AG04450 (cell line): ENCODE results near the gene UQCRFS1. TPM values are rescaled to one million over a fixed set of nuclear protein-coding genes. Genes with fewer than 3 reads are reported as not detected.

ENCODE experiments used
- CTCF ChIA-PET: fragments of 300-600, 350-600 bp; formaldehyde crosslinking; extraction: SDS; loops from one replicate; lab custom pipeline; 2022; ENCODE audit warnings: antibody characterized with exemption, inconsistent platforms; lab: Charles Lee
- POLR2A ChIA-PET: fragments of 350-600 bp; formaldehyde crosslinking; extraction: SDS; loops from one replicate; lab custom pipeline; 2021; ENCODE audit warnings: antibody characterized with exemption, inconsistent platforms; lab: Yijun Ruan, JAX
- DNase-seq: peaks from one replicate; pipeline ENCODE4 v3.0.0-alpha.2; 2011; ENCODE audit warnings: low read depth, low spot score
- H3K27ac ChIP-seq: one replicate; pipeline ENCODE4 v1.5.1; 2012; ENCODE audit warnings: low read depth, low read length, control low read depth
- H3K27me3 ChIP-seq: one replicate; pipeline ENCODE4 v1.6.0; 2012; ENCODE audit warnings: low read length; ENCODE audit not compliant: control insufficient read depth, insufficient read depth
- H3K4me3 ChIP-seq: 2 replicates; pipeline ENCODE4 v1.5.1; 2011; ENCODE audit warnings: mild to moderate bottlenecking, low read depth, low read length, control low read depth
- H3K9me3 ChIP-seq: 2 replicates; pipeline ENCODE4 v1.5.1; 2012; ENCODE audit warnings: low read length; ENCODE audit not compliant: control insufficient read depth, insufficient read depth
- polyA plus RNA-seq: library from polyadenylated mRNA; depleted of rRNA; stranded (reverse); fragments of >200 nt; gene quantifications from 2 replicates; pipeline ENCODE4 v1.2.3, GENCODE V29; 2011
- TF ChIP-seq, protein P1 (sequence below): IDR thresholded peaks from 2 replicates; pipeline ENCODE4 v1.5.1; 2011; ENCODE audit warnings: low read depth, low read length, control low read depth, inconsistent platforms

Gene UQCRFS1
- polyA plus RNA-seq, 1 experiment, result 51.4 TPM

DNA sequence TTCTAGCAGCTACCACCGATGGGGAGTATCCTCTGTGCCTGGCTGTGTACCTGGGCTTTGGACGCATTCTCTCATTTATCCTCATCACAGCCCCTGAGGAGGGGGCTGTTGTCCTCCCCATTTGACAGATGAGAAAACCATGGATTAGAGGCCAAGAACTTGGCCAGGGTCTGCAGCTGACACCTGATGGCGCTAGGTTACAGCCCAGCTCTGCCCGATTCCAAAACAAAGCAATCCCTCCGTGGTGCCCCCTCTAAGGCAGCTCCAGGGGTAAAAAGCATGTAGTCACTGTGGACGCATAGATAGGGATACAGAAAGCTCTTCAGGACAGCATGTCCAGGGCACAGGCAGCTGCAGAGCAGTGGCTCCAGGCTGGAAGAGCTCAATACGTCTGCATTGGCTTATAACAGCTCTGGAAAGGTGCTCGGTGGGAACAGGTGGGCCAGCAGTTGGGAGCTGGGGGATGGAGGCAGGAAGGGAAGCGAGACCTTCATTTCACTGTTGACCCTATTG, 35.4 kb upstream of the UQCRFS1 start:
- ChIA-PET CTCF (no interaction called here), POLR2A (no interaction called here)
- Histone ChIP-seq H3K9me3 (peaks cover 11% of the 10 kb centered on the region), H3K27me3 (no peaks in the 10 kb centered on the region), H3K4me3 (no peak overlapping the region), H3K27ac (no peak overlapping the region)
- DNase-seq, result no peak
- TF ChIP-seq, protein P1, sequence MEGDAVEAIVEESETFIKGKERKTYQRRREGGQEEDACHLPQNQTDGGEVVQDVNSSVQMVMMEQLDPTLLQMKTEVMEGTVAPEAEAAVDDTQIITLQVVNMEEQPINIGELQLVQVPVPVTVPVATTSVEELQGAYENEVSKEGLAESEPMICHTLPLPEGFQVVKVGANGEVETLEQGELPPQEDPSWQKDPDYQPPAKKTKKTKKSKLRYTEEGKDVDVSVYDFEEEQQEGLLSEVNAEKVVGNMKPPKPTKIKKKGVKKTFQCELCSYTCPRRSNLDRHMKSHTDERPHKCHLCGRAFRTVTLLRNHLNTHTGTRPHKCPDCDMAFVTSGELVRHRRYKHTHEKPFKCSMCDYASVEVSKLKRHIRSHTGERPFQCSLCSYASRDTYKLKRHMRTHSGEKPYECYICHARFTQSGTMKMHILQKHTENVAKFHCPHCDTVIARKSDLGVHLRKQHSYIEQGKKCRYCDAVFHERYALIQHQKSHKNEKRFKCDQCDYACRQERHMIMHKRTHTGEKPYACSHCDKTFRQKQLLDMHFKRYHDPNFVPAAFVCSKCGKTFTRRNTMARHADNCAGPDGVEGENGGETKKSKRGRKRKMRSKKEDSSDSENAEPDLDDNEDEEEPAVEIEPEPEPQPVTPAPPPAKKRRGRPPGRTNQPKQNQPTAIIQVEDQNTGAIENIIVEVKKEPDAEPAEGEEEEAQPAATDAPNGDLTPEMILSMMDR, result no peak

DNA sequence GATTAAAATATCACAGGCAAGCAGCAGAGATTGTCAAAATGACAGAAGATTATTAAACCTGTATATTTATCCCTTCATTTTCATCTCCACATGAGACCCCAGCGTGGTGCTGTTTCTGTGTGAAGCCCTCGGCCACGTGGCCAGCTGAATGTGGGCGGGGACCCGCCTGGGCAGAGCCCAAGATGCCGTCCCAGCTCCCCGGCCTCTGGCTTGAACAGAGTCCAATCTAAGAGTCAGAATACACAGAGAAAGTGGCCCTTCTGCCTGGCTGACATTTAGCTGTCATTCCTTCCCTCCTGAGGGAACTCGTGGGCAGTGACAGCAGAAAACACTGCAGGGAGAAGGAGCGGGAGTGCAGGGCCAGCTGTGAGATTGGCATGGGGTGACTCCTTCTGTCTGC, 34.9 kb upstream of the UQCRFS1 start:
- Histone ChIP-seq H3K27me3 (no peaks in the 10 kb centered on the region), H3K27ac (no peak overlapping the region), H3K4me3 (no peak overlapping the region), H3K9me3 (peaks cover 14% of the 10 kb centered on the region)
- TF ChIP-seq, protein P1, result no peak
- POLR2A ChIA-PET, result no interaction called here
- DNase-seq, result no peak
- CTCF ChIA-PET, result no interaction called here

DNA sequence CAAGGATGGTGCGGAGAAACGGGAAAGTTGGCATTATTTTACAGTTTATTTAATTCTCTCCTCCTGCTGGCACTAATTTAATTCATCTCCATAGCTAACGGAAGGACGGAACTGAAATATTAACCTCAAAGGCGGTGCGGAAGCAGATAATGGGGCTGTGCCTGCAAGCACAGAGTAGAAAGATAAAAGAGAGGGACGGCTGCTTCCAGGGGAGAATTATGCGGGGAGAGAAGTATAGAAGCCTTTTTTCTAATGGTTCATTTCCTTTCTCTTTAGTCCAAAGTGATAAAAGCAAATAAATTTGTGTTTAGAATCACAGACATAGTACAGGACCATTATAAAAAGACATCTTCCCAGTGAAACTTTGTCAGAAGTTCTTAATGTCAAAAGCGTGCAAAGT, 34.5 kb upstream of the UQCRFS1 start:
- CTCF ChIA-PET, result no interaction called here
- TF ChIP-seq, protein P1, result no peak
- no peak for DNase-seq
- H3K27ac ChIP-seq, result no peak overlapping the region
- no peak overlapping the region for H3K4me3 ChIP-seq
- POLR2A ChIA-PET, result no interaction called here
- H3K27me3 ChIP-seq, result no peaks in the 10 kb centered on the region
- peaks cover 14% of the 10 kb centered on the region for H3K9me3 ChIP-seq

DNA sequence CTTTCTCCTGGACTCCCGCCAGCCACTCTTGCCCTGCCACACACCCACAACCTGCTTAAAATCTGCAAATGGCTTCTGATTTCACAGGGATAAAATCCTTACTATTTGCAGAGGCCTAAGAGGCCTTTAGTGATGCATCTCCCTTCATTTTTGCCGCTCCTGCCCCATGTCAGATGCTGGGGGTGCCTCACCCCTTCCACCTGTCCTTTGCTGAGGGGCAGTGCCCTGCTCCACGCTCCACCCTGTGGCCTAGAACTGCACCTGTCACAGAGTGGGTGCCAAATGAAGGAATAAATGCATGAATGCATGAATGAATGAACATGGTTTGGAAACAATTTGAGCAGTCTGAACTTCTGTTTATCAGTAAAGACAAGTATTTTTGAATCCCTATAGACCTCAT, 34.1 kb upstream of the UQCRFS1 start:
- TF ChIP-seq, protein P1, result no peak
- DNase-seq, result no peak
- POLR2A ChIA-PET, result no interaction called here
- H3K9me3 ChIP-seq, result peaks cover 14% of the 10 kb centered on the region
- CTCF ChIA-PET, result no interaction called here
- no peak overlapping the region for H3K27ac ChIP-seq
- H3K27me3 ChIP-seq, result no peaks in the 10 kb centered on the region
- H3K4me3 ChIP-seq, result no peak overlapping the region

DNA sequence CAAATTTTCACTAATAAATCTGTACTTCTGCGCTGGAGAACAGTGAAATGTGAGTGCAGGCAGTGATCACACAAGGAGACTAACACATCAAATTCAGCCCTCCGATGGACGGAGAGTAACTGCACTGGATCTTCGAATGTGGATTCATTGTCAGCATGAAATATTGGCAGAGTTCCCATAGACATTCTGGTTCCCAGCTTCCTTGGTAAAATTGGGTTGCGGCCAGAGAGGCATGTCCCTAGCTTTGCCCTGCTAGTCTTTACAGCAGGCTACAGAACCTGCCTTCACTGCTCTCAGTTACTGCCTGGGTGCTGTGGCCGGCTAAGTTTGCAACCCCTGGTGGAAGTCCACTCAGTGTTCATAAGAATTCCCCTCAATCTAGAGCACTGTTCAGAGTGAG, 32.3 kb upstream of the UQCRFS1 start:
- no peak overlapping the region for H3K27ac ChIP-seq
- H3K27me3 ChIP-seq, result no peaks in the 10 kb centered on the region
- no peak for DNase-seq
- no peak overlapping the region for H3K4me3 ChIP-seq
- ChIA-PET CTCF (no interaction called here), POLR2A (no interaction called here)
- peaks cover 14% of the 10 kb centered on the region for H3K9me3 ChIP-seq
- TF ChIP-seq, protein P1, result no peak
